ENCODE results near the gene COL8A2.

COL8A2 gene

DNA sequence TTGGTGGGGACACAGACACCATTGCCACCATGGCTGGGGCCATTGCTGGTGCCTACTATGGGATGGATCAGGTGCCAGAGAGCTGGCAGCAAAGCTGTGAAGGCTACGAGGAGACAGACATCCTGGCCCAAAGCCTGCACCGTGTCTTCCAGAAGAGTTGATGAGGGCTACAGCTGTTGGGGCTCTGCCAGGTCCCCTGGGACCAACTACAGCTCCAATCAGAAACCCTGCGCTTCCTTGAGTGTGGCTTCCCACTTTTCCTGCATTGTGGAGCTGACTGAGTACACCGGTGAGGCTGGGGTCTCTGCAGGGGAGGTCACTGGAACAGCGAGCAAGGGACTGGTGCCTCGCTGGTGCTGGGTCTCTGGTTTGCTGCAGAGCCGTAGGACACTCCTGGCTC, 31.8 kb downstream of the COL8A2 start:
- Histone ChIP-seq H3K9ac (ENCODE audit: low read length) (no peak overlapping the region), H3K9me3 (ENCODE audit: low read length) (no peaks in the 10 kb centered on the region), H3K27me3 (ENCODE audit: insufficient read depth, low read length) (no peaks in the 10 kb centered on the region), H3K4me3 (ENCODE audit: low read depth, low read length, poor library complexity, severe bottlenecking) (no peak overlapping the region), H2AFZ (ENCODE audit: low read length) (no peak overlapping the region), H3K79me2 (ENCODE audit: insufficient read depth, low read length) (no peaks in the 10 kb centered on the region), H3K9me2 (ENCODE audit: low read depth, low read length) (no peaks in the 10 kb centered on the region), H3F3A (ENCODE audit: insufficient read depth, low read length) (no peaks in the 10 kb centered on the region), H3K27ac (ENCODE audit: low read depth, low read length, poor library complexity, severe bottlenecking) (no peak overlapping the region), H3K4me1 (ENCODE audit: insufficient read depth, low read length, severe bottlenecking) (peaks cover 14% of the 10 kb centered on the region), H3K36me3 (ENCODE audit: insufficient read depth, low read length) (peaks cover 56% of the 10 kb centered on the region), H4K20me1 (ENCODE audit: insufficient read depth, low read length) (no peaks in the 10 kb centered on the region), H3K4me2 (ENCODE audit: low read length) (no peak overlapping the region)
- TF ChIP-seq EZH2 (IDR thresholded peaks at IDR 0.05; ENCODE audit: borderline replicate concordance, low read length) = no peak
- TF ChIP-seq, protein P1, sequence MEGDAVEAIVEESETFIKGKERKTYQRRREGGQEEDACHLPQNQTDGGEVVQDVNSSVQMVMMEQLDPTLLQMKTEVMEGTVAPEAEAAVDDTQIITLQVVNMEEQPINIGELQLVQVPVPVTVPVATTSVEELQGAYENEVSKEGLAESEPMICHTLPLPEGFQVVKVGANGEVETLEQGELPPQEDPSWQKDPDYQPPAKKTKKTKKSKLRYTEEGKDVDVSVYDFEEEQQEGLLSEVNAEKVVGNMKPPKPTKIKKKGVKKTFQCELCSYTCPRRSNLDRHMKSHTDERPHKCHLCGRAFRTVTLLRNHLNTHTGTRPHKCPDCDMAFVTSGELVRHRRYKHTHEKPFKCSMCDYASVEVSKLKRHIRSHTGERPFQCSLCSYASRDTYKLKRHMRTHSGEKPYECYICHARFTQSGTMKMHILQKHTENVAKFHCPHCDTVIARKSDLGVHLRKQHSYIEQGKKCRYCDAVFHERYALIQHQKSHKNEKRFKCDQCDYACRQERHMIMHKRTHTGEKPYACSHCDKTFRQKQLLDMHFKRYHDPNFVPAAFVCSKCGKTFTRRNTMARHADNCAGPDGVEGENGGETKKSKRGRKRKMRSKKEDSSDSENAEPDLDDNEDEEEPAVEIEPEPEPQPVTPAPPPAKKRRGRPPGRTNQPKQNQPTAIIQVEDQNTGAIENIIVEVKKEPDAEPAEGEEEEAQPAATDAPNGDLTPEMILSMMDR (IDR thresholded peaks at IDR 0.05; ENCODE audit: low read length) = no peak

- Histone ChIP-seq H3K27me3 (ENCODE audit: insufficient read depth, low read length) (no peaks in the 10 kb centered on the region), H3F3A (ENCODE audit: insufficient read depth, low read length) (no peaks in the 10 kb centered on the region), H3K4me2 (ENCODE audit: low read length) (no peak overlapping the region), H3K36me3 (ENCODE audit: insufficient read depth, low read length) (peaks cover 56% of the 10 kb centered on the region), H2AFZ (ENCODE audit: low read length) (no peak overlapping the region), H3K9me3 (ENCODE audit: low read length) (no peaks in the 10 kb centered on the region), H3K4me1 (ENCODE audit: insufficient read depth, low read length, severe bottlenecking) (peaks cover 18% of the 10 kb centered on the region), H3K9ac (ENCODE audit: low read length) (no peak overlapping the region), H3K4me3 (ENCODE audit: low read depth, low read length, poor library complexity, severe bottlenecking) (no peak overlapping the region), H3K9me2 (ENCODE audit: low read depth, low read length) (no peaks in the 10 kb centered on the region), H4K20me1 (ENCODE audit: insufficient read depth, low read length) (no peaks in the 10 kb centered on the region), H3K27ac (ENCODE audit: low read depth, low read length, poor library complexity, severe bottlenecking) (no peak overlapping the region), H3K79me2 (ENCODE audit: insufficient read depth, low read length) (no peaks in the 10 kb centered on the region)
- no peak for TF ChIP-seq EZH2 (IDR thresholded peaks at IDR 0.05; ENCODE audit: borderline replicate concordance, low read length)
- TF ChIP-seq, protein P1 (IDR thresholded peaks at IDR 0.05; ENCODE audit: low read length) = no peak
These were observed 32.2 kb downstream of the COL8A2 start for GRCh38 chr1:36092798-36093185.

DNA sequence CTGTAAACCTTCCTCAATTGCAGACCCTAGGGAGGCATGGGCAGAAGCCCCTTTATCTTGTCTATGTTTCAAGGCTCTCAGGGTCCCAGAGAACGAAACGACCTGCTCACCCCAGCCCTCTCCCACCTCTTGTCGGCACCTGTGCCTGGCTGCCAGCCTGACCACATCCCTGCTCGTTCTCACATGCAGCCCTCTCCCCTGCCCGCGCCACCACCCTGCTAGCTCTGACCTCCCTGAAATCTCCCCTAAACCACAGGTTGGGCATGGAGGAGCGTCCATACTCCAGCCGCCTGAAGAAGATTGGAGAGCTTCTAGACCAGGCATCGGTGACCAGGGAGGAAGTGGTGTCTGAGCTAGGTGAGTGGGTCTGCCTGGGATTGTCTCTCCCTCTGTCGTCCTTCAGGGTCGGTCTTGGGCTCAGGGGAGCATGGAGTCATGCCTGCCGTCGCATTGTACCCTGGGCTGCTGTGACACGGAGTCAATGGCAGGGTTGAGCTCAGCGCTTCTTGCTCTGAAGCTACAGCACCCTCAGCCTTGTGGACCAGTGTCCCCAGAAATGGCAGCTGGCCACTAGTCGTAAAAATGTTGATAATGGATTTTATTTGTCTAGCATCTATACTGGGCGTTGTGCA, 32.7 kb downstream of the COL8A2 start:
- H3K27ac ChIP-seq (ENCODE audit: low read depth, low read length, poor library complexity, severe bottlenecking) = no peak overlapping the region
- H3K4me1 ChIP-seq (ENCODE audit: insufficient read depth, low read length, severe bottlenecking) = peaks cover 18% of the 10 kb centered on the region
- no peak overlapping the region for H2AFZ ChIP-seq (ENCODE audit: low read length)
- H3K4me3 ChIP-seq (ENCODE audit: low read depth, low read length, poor library complexity, severe bottlenecking) = no peak overlapping the region
- no peaks in the 10 kb centered on the region for H3K9me2 ChIP-seq (ENCODE audit: low read depth, low read length)
- no peaks in the 10 kb centered on the region for H3F3A ChIP-seq (ENCODE audit: insufficient read depth, low read length)
- H3K4me2 ChIP-seq (ENCODE audit: low read length) = no peak overlapping the region
- H3K9me3 ChIP-seq (ENCODE audit: low read length) = no peaks in the 10 kb centered on the region
- no peak for TF ChIP-seq EZH2 (IDR thresholded peaks at IDR 0.05; ENCODE audit: borderline replicate concordance, low read length)
- TF ChIP-seq, protein P1 (IDR thresholded peaks at IDR 0.05; ENCODE audit: low read length) = no peak
- H3K79me2 ChIP-seq (ENCODE audit: insufficient read depth, low read length) = no peaks in the 10 kb centered on the region
- H3K9ac ChIP-seq (ENCODE audit: low read length) = no peak overlapping the region
- H4K20me1 ChIP-seq (ENCODE audit: insufficient read depth, low read length) = no peaks in the 10 kb centered on the region
- H3K36me3 ChIP-seq (ENCODE audit: insufficient read depth, low read length) = peaks cover 56% of the 10 kb centered on the region
- H3K27me3 ChIP-seq (ENCODE audit: insufficient read depth, low read length) = no peaks in the 10 kb centered on the region

Data from OCI-LY1 (cell line).